ENCODE results near the gene TTLL3.

Gene TTLL3

GRCh38 chr3:9803494-9803893 is 6.6 kb upstream of the TTLL3 start:
- no peak for DNase-seq (ENCODE audit: extremely low spot score)
- ChIA-PET CTCF (interaction anchor here (1.0 to 1.7 kb wide), 5 partner anchors 11 to 128 kb away, joined by 3 to 4 read pairs (median 3); partner anchors contain the start of genes ARPC4 and TADA3), POLR2A (interaction anchor here (0.6 to 0.8 kb wide), 3 partner anchors 11 to 231 kb away, joined by 3 to 6 read pairs (median 5); partner anchors contain the start of genes ARPC4 and TADA3)
- no peak for TF ChIP-seq CTCF (IDR thresholded peaks at IDR 0.05; ENCODE audit: control extremely low read depth, extremely low read depth, low read depth, missing control alignments)

GRCh38 chr3:9804996-9805395 is 5.1 kb upstream of the TTLL3 start:
- TF ChIP-seq CTCF (IDR thresholded peaks at IDR 0.05; ENCODE audit: control extremely low read depth, extremely low read depth, low read depth, missing control alignments), result no peak
- ChIA-PET POLR2A (interaction anchor here (0.5 to 1.8 kb wide), 2 partner anchors 12 to 519 kb away, joined by 6 to 7 read pairs; partner anchors contain the start of genes ARPC4 and TADA3), CTCF (interaction anchor here (0.9 to 1.7 kb wide), 4 partner anchors 9 to 72 kb away, joined by 3 to 4 read pairs (median 4); no protein-coding TSS in a partner anchor)

GRCh38 chr3:9806137-9806536 is 3.9 kb upstream of the TTLL3 start:
- no peak for TF ChIP-seq CTCF (IDR thresholded peaks at IDR 0.05; ENCODE audit: control extremely low read depth, extremely low read depth, low read depth, missing control alignments)
- DNase-seq (ENCODE audit: extremely low spot score), result no peak
- ChIA-PET POLR2A (interaction anchor here (1.8 kb wide), 1 partner anchor 13 kb away, joined by 6 read pairs; the partner anchor contains the start of genes ARPC4 and TADA3), CTCF (interaction anchor here (0.9 to 1.6 kb wide), 4 partner anchors 10 to 303 kb away, joined by 3 to 4 read pairs (median 4); no protein-coding TSS in a partner anchor)

More at GRCh38 chr3:9804996-9805395, 5.1 kb upstream of the TTLL3 start:
- no peak for DNase-seq (ENCODE audit: extremely low spot score)

GRCh38 chr3:9806688-9807589 is 3.1 kb upstream of the TTLL3 start:
- no peak for TF ChIP-seq CTCF (IDR thresholded peaks at IDR 0.05; ENCODE audit: control extremely low read depth, extremely low read depth, low read depth, missing control alignments)
- ChIA-PET CTCF (interaction anchor here (0.9 to 2.2 kb wide), 6 partner anchors 10 to 303 kb away, joined by 3 to 5 read pairs (median 3); no protein-coding TSS in a partner anchor), POLR2A (no interaction called here)
- DNase-seq (ENCODE audit: extremely low spot score), result no peak

GRCh38 chr3:9807981-9808344 is 2.1 kb upstream of the TTLL3 start:
- POLR2A ChIA-PET, result interaction anchor here (0.6 to 0.8 kb wide), 2 partner anchors 15 to 32 kb away, joined by 3 read pairs; partner anchors contain the start of gene ARPC4
- CTCF ChIA-PET, result interaction anchor here (1.0 to 2.2 kb wide), 8 partner anchors 12 to 305 kb away, joined by 3 to 5 read pairs (median 3); no protein-coding TSS in a partner anchor
- no peak for DNase-seq (ENCODE audit: extremely low spot score)

More at GRCh38 chr3:9807981-9808344, 2.1 kb upstream of the TTLL3 start:
- no peak for TF ChIP-seq CTCF (IDR thresholded peaks at IDR 0.05; ENCODE audit: control extremely low read depth, extremely low read depth, low read depth, missing control alignments)
